ENCODE measurements around the gene SDK1.

- TF ChIP-seq CTCF (IDR thresholded peaks at IDR 0.05; ENCODE audit: borderline replicate concordance, extremely low read depth, low read length, poor library complexity, severe bottlenecking): no peak
- TF ChIP-seq EZH2 (IDR thresholded peaks at IDR 0.05; ENCODE audit: borderline replicate concordance, low read depth, low read length, severe bottlenecking): no peak
Measured at GRCh38 chr7:3412871-3413270, 111.8 kb downstream of the SDK1 start.
